ENCODE data around the gene TMEM121. TPM values are rescaled to one million over a fixed set of nuclear protein-coding genes. Genes with fewer than 3 reads are reported as not detected.

TMEM121 gene
- 1.8 and 3.6 TPM in 2 replicates for polyA plus RNA-seq (2014; cell fraction: cytosol; rRNA removed)
- 2.1 and 3.1 TPM in 2 replicates for polyA plus RNA-seq (2014; cell fraction: nucleus; rRNA removed)

DNA sequence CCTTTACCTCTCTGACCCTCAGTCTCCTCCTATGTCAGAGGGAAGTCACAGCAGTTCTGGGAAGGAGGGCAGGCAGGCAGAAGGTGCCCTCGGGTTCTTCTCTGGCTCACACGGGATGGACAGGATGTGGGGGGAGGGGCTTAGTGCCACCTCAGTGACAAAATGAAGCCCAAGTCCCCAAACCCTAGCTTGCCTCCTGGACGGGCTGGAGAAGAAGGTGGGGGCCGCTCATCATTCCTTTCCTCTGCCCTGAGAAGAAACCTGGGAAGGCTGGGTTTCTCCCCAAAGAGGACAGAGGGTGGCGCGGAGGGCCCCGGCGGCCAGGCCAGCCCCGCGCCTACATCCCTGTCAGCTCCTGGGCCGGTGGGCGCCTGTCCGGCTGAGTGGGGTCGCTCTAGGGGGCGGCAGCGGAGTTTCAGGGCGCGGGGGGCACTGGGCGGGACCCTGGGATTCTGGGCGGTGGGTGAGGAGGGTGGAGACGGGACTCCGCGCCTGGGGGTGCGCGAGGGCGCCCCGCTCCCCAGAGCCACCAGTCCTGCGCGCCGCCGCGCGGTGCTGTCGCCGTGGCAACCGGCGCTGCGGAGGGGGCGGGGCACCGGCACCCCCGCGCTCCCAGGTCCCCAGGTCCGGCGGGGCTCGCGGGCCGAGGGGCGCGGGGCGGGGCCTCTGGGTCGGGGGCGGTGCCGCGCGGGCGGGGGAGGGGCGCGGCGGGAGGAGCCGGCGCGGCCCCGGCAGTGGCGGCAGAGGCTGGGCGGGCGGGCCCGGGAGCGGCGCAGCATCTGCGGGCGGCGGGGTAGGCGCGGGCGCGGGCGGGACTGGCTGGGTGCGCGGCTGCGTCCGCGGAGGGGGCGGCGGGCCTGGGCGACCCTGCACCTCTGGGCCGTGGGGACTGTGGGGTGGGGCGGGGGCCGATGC, at the start of gene TMEM121:
TSS of gene TMEM121 (plus strand) at position 723 of the 915 bp plus-strand sequence. CDS start 2,252 bp downstream, outside the sequence.
- DNase-seq (ENCODE audit: low spot score), result no peak

GRCh38 chr14:105476831-105477659, 49.3 kb upstream of the TMEM121 start:
- no peak for DNase-seq (ENCODE audit: low spot score)

GRCh38 chr14:105477660-105478397, 48.6 kb upstream of the TMEM121 start:
- DNase-seq (ENCODE audit: low spot score), result no peak

DNA sequence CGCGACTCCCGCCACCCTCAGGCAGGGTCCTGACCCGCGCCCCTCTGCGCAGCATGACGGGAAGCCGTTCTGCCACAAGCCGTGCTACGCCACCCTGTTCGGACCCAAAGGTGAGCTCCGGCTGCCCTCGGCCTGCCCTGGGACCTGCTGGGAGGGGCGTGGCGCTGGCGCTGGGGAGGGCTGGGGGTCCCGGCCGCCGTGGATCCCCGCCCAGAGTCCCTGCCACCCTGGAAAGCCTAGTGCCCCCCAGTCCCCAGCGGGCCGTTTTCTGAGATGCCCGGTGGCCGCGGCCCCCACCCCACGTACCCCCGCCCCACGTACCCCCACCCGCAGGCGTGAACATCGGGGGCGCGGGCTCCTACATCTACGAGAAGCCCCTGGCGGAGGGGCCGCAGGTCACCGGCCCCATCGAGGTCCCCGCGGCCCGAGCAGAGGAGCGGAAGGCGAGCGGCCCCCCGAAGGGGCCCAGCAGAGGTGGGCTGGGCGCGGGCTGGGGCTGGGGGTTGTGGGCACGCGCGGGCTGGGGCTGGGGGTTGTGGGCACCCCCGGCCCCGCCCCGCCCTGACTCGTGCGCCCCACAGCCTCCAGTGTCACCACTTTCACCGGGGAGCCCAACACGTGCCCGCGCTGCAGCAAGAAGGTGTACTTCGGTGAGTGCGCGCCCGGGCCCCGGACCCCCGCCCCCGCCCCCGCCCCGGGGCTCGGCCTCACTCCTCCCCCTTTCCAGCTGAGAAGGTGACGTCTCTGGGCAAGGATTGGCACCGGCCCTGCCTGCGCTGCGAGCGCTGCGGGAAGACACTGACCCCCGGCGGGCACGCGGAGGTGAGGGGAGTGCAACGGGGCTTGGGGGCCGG, 47.8 kb upstream of the TMEM121 start:
- DNase-seq (ENCODE audit: low spot score), result no peak

GRCh38 chr14:105479431-105480158, 46.8 kb upstream of the TMEM121 start:
- no peak for DNase-seq (ENCODE audit: low spot score)

DNA sequence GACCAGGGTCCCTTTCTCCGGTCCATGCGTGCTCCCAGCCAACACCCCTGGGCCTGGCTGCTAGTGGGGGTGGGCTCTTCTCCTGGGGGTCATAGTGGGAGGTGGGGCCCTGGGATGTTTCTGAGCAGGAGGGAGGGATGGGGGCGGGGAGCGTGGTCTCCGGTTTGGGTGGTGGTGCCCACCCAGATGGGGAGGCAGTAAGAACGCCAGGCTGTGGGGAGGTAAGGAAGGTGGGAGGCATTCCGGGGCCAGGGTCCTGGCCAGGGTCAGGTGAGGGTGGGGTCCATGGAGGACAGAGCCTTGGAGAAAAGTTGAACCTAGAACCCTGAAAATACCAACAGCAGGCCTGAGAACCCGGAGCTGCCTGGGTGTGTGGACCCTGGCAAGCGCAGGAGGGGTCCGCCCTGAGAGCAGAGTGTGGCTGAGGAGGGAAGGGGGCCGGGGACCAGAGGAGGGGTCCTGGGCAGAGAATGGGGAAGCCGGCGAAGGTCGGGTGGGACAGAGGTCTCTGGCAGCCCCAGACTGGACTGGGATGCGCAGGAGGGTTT, 46.1 kb upstream of the TMEM121 start:
- DNase-seq (ENCODE audit: low spot score), result no peak

- peak; percentile 70 for DNase-seq (ENCODE audit: low spot score)
Observed at GRCh38 chr14:105480807-105481801, 45.3 kb upstream of the TMEM121 start.

- peak; percentile 60 for DNase-seq (ENCODE audit: low spot score)
Observed at GRCh38 chr14:105481886-105482457, 44.4 kb upstream of the TMEM121 start.

DNA sequence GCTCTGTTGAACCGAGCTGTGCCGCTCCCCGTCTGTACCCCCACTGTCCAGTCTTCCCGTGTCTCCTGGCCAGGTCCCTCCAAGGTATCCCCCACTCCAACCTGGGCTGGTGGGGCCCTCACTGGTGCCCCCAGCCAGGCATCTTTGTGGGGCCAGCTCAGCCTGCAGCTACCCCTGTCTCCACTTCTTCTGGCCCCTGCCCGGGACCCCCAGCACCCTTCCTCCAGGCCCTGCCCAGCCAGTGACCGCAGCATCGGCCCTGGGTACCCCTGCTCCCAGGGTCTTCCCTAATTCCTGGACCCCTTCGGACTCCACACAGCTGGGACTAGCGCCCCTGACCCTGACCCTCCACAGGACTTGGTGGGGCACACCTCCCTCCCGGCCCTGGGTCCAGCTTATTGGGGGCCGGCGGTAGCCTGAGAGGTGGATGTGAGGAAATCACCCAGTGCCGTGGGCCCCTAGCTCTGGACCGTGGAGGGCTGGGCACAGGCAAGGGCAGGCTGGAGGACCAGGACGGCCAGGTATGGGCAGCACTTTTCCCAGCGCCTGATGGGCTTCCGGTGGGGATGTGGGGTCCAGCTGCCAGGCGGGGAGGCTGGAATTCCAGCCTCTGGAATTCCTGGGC, 43.8 kb upstream of the TMEM121 start:
- no peak for DNase-seq (ENCODE audit: low spot score)

GRCh38 chr14:105483300-105484068, 42.9 kb upstream of the TMEM121 start:
- DNase-seq (ENCODE audit: low spot score), result no peak

DNA sequence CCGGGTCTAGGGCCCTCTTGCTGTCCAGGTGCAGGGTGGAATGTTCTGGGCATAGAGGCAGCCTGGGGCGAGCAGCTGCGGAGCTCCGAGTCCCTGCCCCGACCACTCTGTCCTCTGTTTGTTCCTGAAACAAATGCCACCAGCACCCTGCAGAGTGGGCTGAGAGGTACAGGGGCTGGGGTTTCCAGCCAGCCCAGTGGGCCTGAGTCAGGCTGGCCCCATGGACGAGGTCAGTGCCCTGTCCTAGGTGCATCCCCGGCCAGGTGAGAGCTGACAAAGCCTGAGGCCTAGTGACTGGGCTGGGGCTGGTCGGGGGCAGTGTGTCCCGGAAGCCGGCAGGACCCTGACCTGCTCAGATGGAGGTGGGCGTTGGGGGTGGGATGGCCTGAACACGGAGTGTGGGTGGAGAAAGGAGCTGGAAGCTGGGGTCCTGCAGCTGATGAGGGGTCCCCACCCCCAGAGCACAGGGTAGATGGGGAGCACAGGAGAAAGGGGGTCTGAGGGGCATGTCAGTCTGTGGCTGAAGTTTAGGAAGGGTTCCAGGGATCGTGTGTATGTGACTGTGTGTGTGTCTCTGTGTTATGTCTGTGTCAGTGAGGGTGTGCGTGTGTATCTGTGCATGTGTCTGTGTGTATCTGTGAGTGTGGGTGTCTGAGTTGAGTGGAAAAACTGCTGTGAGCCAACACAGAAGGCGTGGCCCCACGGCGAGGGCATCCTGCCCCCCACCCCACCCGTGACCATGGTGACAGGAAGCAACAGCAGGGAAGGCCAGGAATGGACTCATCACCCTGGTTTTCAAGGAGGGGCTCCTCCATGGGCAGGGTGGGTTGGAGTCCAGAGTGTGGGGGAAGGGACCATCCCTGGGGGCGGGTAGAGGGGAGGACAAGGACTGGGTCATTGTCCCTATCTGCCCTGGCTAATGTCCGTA, 42.0 kb upstream of the TMEM121 start:
- DNase-seq (ENCODE audit: low spot score), result no peak

- DNase-seq (ENCODE audit: low spot score), result no peak
Observed at GRCh38 chr14:105484997-105485393, 41.4 kb upstream of the TMEM121 start.

- peak; percentile 85 for DNase-seq (ENCODE audit: low spot score)
Observed at GRCh38 chr14:105485739-105486162, 40.6 kb upstream of the TMEM121 start.

GRCh38 chr14:105486163-105486973, 40.0 kb upstream of the TMEM121 start, which contains the start of gene CRIP1:
Gene CRIP1, plus strand, starts transcription at chr14:105486886. Its CDS starts 374 bp downstream, at chr14:105487260.
- DNase-seq (ENCODE audit: low spot score), result no peak

All from SK-N-DZ (cell line).